ENCODE data around the gene PRDM16. TPM values are rescaled to one million over a fixed set of nuclear protein-coding genes. Genes with fewer than 3 reads are reported as not detected.

PRDM16 gene
- total RNA-seq, 1 experiment from 2014 or later, result 6.1 TPM

DNA sequence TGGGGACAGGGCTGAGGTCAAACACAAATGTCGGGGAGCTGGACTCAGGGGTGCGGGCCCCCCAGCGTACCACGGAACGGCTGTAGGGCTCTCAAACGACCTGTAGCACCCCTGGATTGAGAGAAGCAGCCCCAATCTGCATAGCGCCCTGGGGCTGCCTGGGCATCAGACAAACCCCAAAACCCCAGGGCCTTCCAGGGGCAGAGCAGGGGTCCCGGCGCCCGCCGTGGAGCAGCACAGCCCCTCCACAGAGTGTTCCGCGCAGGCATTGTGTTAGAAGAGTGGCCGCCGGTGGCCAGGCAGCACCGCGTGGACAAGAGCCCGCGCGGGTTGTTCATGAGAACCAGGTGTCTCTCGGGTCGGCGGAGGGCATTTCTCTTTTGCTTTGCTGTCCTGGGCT lies 321.3 kb downstream of the PRDM16 start:
- no TSS peak for BruUV-seq (replicated peaks)
- TF ChIP-seq TCF7L2 (IDR thresholded peaks at IDR 0.05; ENCODE audit: borderline replicate concordance, extremely low read depth, insufficient read depth, insufficient read length) (no peak), POLR2A (IDR thresholded peaks at IDR 0.05; ENCODE audit: borderline replicate concordance, extremely low read depth, insufficient read depth, insufficient read length) (no peak)
- TF ChIP-seq, protein P1, sequence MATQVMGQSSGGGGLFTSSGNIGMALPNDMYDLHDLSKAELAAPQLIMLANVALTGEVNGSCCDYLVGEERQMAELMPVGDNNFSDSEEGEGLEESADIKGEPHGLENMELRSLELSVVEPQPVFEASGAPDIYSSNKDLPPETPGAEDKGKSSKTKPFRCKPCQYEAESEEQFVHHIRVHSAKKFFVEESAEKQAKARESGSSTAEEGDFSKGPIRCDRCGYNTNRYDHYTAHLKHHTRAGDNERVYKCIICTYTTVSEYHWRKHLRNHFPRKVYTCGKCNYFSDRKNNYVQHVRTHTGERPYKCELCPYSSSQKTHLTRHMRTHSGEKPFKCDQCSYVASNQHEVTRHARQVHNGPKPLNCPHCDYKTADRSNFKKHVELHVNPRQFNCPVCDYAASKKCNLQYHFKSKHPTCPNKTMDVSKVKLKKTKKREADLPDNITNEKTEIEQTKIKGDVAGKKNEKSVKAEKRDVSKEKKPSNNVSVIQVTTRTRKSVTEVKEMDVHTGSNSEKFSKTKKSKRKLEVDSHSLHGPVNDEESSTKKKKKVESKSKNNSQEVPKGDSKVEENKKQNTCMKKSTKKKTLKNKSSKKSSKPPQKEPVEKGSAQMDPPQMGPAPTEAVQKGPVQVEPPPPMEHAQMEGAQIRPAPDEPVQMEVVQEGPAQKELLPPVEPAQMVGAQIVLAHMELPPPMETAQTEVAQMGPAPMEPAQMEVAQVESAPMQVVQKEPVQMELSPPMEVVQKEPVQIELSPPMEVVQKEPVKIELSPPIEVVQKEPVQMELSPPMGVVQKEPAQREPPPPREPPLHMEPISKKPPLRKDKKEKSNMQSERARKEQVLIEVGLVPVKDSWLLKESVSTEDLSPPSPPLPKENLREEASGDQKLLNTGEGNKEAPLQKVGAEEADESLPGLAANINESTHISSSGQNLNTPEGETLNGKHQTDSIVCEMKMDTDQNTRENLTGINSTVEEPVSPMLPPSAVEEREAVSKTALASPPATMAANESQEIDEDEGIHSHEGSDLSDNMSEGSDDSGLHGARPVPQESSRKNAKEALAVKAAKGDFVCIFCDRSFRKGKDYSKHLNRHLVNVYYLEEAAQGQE (IDR thresholded peaks at IDR 0.05; ENCODE audit: low read depth), result no peak
- H3K4me2 ChIP-seq (ENCODE audit: low read length), result no peak overlapping the region
- POLR2A ChIA-PET, result no interaction called here
- CTCF ChIA-PET, result no interaction called here
- H3K36me3 ChIP-seq (ENCODE audit: control insufficient read depth in 1 of 2, insufficient read depth in 2 of 2, low read length in 2 of 2), result no peaks in the 10 kb centered on the region
- H2AFZ ChIP-seq (ENCODE audit: low read depth, low read length, poor library complexity, severe bottlenecking), result no peak overlapping the region
- intact Hi-C loops (cut with micrococcal nuclease), result no loop called here
- no peak for ATAC-seq
- H3K9me2 ChIP-seq (ENCODE audit: insufficient read depth), result no peaks in the 10 kb centered on the region
- DNase-seq (ENCODE audit: low read depth, low spot score), result no peak
- no peaks in the 10 kb centered on the region for H3K4me1 ChIP-seq (ENCODE audit: control insufficient read depth in 1 of 2, insufficient read depth in 2 of 2, low read length in 2 of 2)
- no peaks in the 10 kb centered on the region for H4K20me1 ChIP-seq (ENCODE audit: insufficient read depth)
- H3K79me2 ChIP-seq (ENCODE audit: insufficient read depth, low read length), result no peaks in the 10 kb centered on the region
- H3K9me3 ChIP-seq (ENCODE audit: control insufficient read depth in 1 of 2, insufficient read depth in 1 of 2, low read depth in 1 of 2, low read length in 2 of 2), result no peaks in the 10 kb centered on the region
- H3K27me3 ChIP-seq (ENCODE audit: insufficient read depth, low read length), result no peaks in the 10 kb centered on the region
- RAD21 ChIA-PET (ENCODE audit: low non-redundant PET in 1 of 2, low total read pairs in 2 of 2, uncharacterized antibody in 2 of 2, unreplicated experiment in 2 of 2), result no interaction called here
- H3K9ac ChIP-seq (ENCODE audit: low read length), result no peak overlapping the region
- no peak overlapping the region for H3K27ac ChIP-seq (ENCODE audit: low read depth, low read length)
- no peak overlapping the region for H3K4me3 ChIP-seq (replicated peaks in 1 of 2; ENCODE audit: low read depth in 1 of 2, low read length in 2 of 2)

DNA sequence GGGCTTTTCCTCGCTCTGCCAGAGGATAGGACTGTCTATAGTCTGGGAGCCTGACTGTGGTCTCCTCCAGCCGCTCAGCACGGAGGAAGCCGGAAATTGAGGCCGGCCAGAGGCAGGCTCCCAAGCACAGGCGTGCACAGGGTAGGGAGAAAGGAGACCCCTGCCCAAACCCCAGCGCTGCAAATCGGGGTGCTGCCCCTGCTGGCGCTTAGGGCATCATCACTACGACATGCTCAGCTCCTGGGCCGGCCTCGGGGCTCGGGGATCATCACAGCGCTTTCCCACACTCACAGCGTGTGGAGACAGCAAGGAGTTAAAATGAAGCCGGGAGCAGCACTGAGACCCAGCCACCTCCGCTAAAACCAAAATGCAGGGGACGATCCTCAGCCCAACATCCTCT lies 322.7 kb downstream of the PRDM16 start:
- POLR2A ChIA-PET, result no interaction called here
- no peak overlapping the region for H2AFZ ChIP-seq (ENCODE audit: low read depth, low read length, poor library complexity, severe bottlenecking)
- H3K9ac ChIP-seq (ENCODE audit: low read length), result no peak overlapping the region
- no peaks in the 10 kb centered on the region for H3K79me2 ChIP-seq (ENCODE audit: insufficient read depth, low read length)
- TF ChIP-seq EZH2phosphoT487 (IDR thresholded peaks at IDR 0.05; ENCODE audit: borderline replicate concordance) (no peak), FOSL1 (IDR thresholded peaks at IDR 0.05; ENCODE audit: low read depth) (no peak)
- DNase-seq (ENCODE audit: low read depth, low spot score), result no peak
- no TSS peak for BruUV-seq (replicated peaks)
- H3K27me3 ChIP-seq (ENCODE audit: insufficient read depth, low read length), result no peaks in the 10 kb centered on the region
- H3K4me2 ChIP-seq (ENCODE audit: low read length), result no peak overlapping the region
- no peak overlapping the region for H3K4me3 ChIP-seq (replicated peaks in 1 of 2; ENCODE audit: low read depth in 1 of 2, low read length in 2 of 2)
- RAD21 ChIA-PET (ENCODE audit: low non-redundant PET in 1 of 2, low total read pairs in 2 of 2, uncharacterized antibody in 2 of 2, unreplicated experiment in 2 of 2), result no interaction called here
- H3K27ac ChIP-seq (ENCODE audit: low read depth, low read length), result no peak overlapping the region
- no peaks in the 10 kb centered on the region for H3K36me3 ChIP-seq (ENCODE audit: control insufficient read depth in 1 of 2, insufficient read depth in 2 of 2, low read length in 2 of 2)
- CTCF ChIA-PET, result no interaction called here
- no peaks in the 10 kb centered on the region for H4K20me1 ChIP-seq (ENCODE audit: insufficient read depth)
- H3K9me3 ChIP-seq (ENCODE audit: control insufficient read depth in 1 of 2, insufficient read depth in 1 of 2, low read depth in 1 of 2, low read length in 2 of 2), result no peaks in the 10 kb centered on the region
- intact Hi-C loops (cut with micrococcal nuclease), result no loop called here
- ATAC-seq, result no peak
- no peaks in the 10 kb centered on the region for H3K9me2 ChIP-seq (ENCODE audit: insufficient read depth)
- no peaks in the 10 kb centered on the region for H3K4me1 ChIP-seq (ENCODE audit: control insufficient read depth in 1 of 2, insufficient read depth in 2 of 2, low read length in 2 of 2)
